GM12878 (cell line): ENCODE results near the gene GPT2.

ENCODE experiments used
- CHD1 ChIP-seq: IDR thresholded peaks from 2 replicates; pipeline ENCODE4 v1.6.1; 2012; ENCODE audit warnings: low read depth, low read length, improper control_type of control experiment
- JUND ChIP-seq: IDR thresholded peaks from 2 replicates; pipeline ENCODE4 v1.6.1; 2012; ENCODE audit warnings: low read depth, mild to moderate bottlenecking, low read length, improper control_type of control experiment, moderate library complexity
- POLR2AphosphoS2 ChIP-seq: IDR thresholded peaks from 2 replicates; pipeline ENCODE4 v1.6.1; 2011; ENCODE audit warnings: low read depth, mild to moderate bottlenecking, low read length, improper control_type of control experiment, moderate library complexity

DNA sequence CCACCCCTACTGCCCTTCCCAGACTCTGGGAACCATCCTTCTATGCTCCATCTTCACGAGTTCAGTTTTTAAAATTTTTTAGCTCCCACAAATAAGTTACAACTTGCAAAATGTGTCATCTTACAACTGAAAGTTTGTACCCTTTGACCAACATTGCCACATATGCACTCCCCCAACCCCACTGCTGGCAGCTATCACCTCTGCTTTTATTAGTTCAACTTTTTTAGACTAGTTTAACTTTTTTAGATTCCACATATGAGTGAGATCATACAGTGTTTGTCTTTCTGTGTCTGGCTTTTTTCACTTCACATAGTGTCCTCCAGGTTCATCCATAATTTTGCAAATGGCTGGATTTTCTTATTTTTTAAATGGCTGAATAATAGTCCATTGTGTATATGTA is 7.7 kb downstream of the GPT2 start:
- TF ChIP-seq JUND (no peak), POLR2AphosphoS2 (no peak), CHD1 (no peak)
